Neural cell (in vitro differentiated cells): ENCODE data around the gene WDR89. TPM values are rescaled to one million over a fixed set of nuclear protein-coding genes. Genes with fewer than 3 reads are reported as not detected.

Experiments used
- H2AFZ ChIP-seq: fragments of 200-600, 300-800 bp; sonication (generic), shearing (Covaris generic); 2 replicates; pipeline ENCODE4 v1.6.0; 2014; ENCODE audit warnings: low read depth, mild to moderate bottlenecking, antibody characterized with exemption, low read length, moderate library complexity
- H3F3A ChIP-seq: fragments of 200-600 bp; shearing (Covaris generic); 2 replicates; pipeline ENCODE4 v1.6.1; 2016; ENCODE audit warnings: mild to moderate bottlenecking, moderate library complexity, mixed read lengths, antibody characterized with exemption, low read length; ENCODE audit not compliant: insufficient read depth, poor library complexity, severe bottlenecking
- H3K27ac ChIP-seq: fragments of 200-600, 300-800 bp; sonication (generic), shearing (Covaris generic); 2 replicates; pipeline ENCODE4 v1.5.1; 2014; ENCODE audit warnings: mild to moderate bottlenecking, low read length, moderate library complexity
- H3K27me3 ChIP-seq: fragments of 300-800, 200-600 bp; sonication (generic), shearing (Covaris generic); 2 replicates; pipeline ENCODE4 v1.6.0; 2014; ENCODE audit warnings: mild to moderate bottlenecking, low read depth, low read length, moderate library complexity; ENCODE audit not compliant: insufficient read depth
- H3K36me3 ChIP-seq: fragments of 300-800, 200-600 bp; sonication (generic), shearing (Covaris generic); 2 replicates; pipeline ENCODE4 v1.5.1; 2014; ENCODE audit warnings: mild to moderate bottlenecking, antibody characterized with exemption, low read length, moderate library complexity; ENCODE audit not compliant: insufficient read depth
- H3K4me2 ChIP-seq: fragments of 300-800, 200-600 bp; sonication (generic), shearing (Covaris generic); 2 replicates; pipeline ENCODE4 v1.6.0; 2014; ENCODE audit warnings: mild to moderate bottlenecking, low read length
- H3K4me3 ChIP-seq: fragments of 300-800, 200-600 bp; sonication (generic), shearing (Covaris generic); 2 replicates; pipeline ENCODE4 v1.5.1; 2014; ENCODE audit warnings: mild to moderate bottlenecking, low read length, moderate library complexity
- H3K79me2 ChIP-seq: fragments of 200-600 bp; shearing (Covaris generic); replicated peaks from 2 replicates; pipeline ENCODE4 v1.6.0; 2014; ENCODE audit warnings: mild to moderate bottlenecking, low read length, moderate library complexity; ENCODE audit not compliant: insufficient read depth
- H3K9ac ChIP-seq: fragments of 300-800, 200-600 bp; sonication (generic), shearing (Covaris generic); 2 replicates; pipeline ENCODE4 v1.6.1; 2016; ENCODE audit warnings: mild to moderate bottlenecking, low read length, mixed read lengths
- H3K9me2 ChIP-seq: fragments of 200-600 bp; shearing (Covaris generic); 2 replicates; pipeline ENCODE4 v1.6.1; 2016; ENCODE audit warnings: mild to moderate bottlenecking, low read length, mixed read lengths; ENCODE audit not compliant: insufficient read depth
- H3K9me3 ChIP-seq: fragments of 200-600, 300-800 bp; sonication (generic), shearing (Covaris generic); 2 replicates; pipeline ENCODE4 v1.6.1; 2016; ENCODE audit warnings: mild to moderate bottlenecking, mixed run types, low read length, moderate library complexity, mixed read lengths
- H4K20me1 ChIP-seq: fragments of 200-600 bp; shearing (Covaris generic); 2 replicates; pipeline ENCODE4 v1.6.1; 2016; ENCODE audit warnings: mild to moderate bottlenecking, mixed run types; ENCODE audit not compliant: insufficient read depth
- EP300 ChIP-seq: fragments of 450-650 bp; conservative IDR thresholded peaks from 2 replicates; pipeline ENCODE4 v1.6.1; 2014; ENCODE audit warnings: antibody characterized with exemption, mild to moderate bottlenecking, moderate library complexity; ENCODE audit not compliant: poor library complexity, severe bottlenecking
- EZH2 ChIP-seq: fragments of 200-600, 300-800 bp; shearing (Covaris generic), sonication (generic); IDR thresholded peaks from 2 replicates; pipeline ENCODE4 v1.6.1; 2014; ENCODE audit warnings: antibody characterized with exemption, low read length, borderline replicate concordance, mild to moderate bottlenecking; ENCODE audit not compliant: insufficient read depth, poor library complexity, severe bottlenecking
- MXI1 ChIP-seq: fragments of 450-650 bp; conservative IDR thresholded peaks from 2 replicates; pipeline ENCODE4 v1.6.1; 2014; ENCODE audit warnings: antibody characterized with exemption, mild to moderate bottlenecking; ENCODE audit not compliant: poor library complexity, severe bottlenecking
- POLR2AphosphoS5 ChIP-seq: IDR thresholded peaks from 2 replicates; pipeline ENCODE4 v1.6.1; 2012
- RAD21 ChIP-seq: fragments of 450-650 bp; conservative IDR thresholded peaks from 2 replicates; pipeline ENCODE4 v1.6.1; 2014; ENCODE audit warnings: antibody characterized with exemption, mild to moderate bottlenecking, moderate library complexity
- REST ChIP-seq: IDR thresholded peaks from 2 replicates; pipeline ENCODE4 v1.6.1; 2012; ENCODE audit warnings: borderline replicate concordance
- SMC3 ChIP-seq: fragments of 450-650 bp; conservative IDR thresholded peaks from 2 replicates; pipeline ENCODE4 v1.6.1; 2014; ENCODE audit warnings: antibody characterized with exemption, mild to moderate bottlenecking, moderate library complexity; ENCODE audit not compliant: poor library complexity
- TAF1 ChIP-seq: IDR thresholded peaks from 2 replicates; pipeline ENCODE4 v1.6.1; 2012; ENCODE audit warnings: low read depth
- polyA plus RNA-seq: library from polyadenylated mRNA; depleted of rRNA; stranded (reverse); fragments of >200 nt; gene quantifications from 2 replicates; pipeline ENCODE4 v1.2.3, GENCODE V29; 2014
- TF ChIP-seq, protein P1 (sequence below): fragments of 450-650 bp; IDR thresholded peaks from 2 replicates; pipeline ENCODE4 v1.5.1; 2014; ENCODE audit warnings: antibody characterized with exemption, mild to moderate bottlenecking, moderate library complexity; ENCODE audit not compliant: poor library complexity, severe bottlenecking

Gene WDR89
- polyA plus RNA-seq, 1 donor from 2014 or later: 15.3 TPM

DNA sequence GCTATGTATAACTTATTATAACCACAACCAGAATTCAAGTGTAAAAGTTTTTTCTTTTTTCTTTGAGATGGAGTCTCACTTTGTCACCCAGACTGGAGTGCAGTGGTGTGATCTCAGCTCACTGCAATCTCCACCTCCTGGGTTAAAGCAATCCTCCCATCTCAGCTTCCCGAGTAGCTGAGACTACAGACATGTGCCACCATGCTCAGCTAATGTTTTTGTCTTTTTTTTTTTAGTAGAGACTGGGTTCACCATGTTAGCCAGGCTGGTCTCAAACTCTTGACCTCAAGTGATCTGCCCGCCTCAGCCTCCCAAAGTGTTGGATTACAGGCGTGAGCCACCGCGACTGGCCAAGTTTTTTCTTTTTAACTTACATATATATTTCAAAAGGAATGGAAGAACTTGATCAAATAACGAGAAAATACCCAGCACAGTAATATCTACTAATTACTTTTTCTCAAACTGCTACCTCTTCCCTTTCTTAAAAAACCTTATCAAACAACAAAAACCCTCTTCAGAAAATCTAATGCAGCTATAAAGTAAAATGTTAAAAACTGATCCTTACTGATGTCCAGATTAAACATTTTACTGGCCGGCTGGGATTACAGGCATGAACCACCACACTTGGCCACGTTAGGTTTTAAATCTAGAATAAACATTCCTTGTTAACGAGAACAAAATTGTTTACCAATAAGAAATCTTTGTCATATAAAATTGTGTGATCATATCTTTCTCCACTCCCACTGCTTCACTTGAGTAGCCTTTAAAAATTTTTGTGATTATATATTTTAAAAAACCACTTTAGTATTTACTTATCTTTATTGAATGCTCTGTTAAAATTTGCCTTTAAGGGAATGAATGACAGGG, 41.3 kb upstream of the WDR89 start:
- Histone ChIP-seq H3K9ac (no peak overlapping the region), H3K27me3 (no peaks in the 10 kb centered on the region), H3K9me3 (no peaks in the 10 kb centered on the region), H3K36me3 (no peaks in the 10 kb centered on the region), H3K27ac (no peak overlapping the region), H3K79me2 (no peaks in the 10 kb centered on the region), H2AFZ (no peak overlapping the region), H3K9me2 (no peaks in the 10 kb centered on the region), H3K4me3 (no peak overlapping the region), H3K4me2 (no peak overlapping the region), H4K20me1 (no peaks in the 10 kb centered on the region), H3F3A (no peaks in the 10 kb centered on the region)
- TF ChIP-seq EP300: no peak
- TF ChIP-seq REST: no peak
- TF ChIP-seq, protein P1, sequence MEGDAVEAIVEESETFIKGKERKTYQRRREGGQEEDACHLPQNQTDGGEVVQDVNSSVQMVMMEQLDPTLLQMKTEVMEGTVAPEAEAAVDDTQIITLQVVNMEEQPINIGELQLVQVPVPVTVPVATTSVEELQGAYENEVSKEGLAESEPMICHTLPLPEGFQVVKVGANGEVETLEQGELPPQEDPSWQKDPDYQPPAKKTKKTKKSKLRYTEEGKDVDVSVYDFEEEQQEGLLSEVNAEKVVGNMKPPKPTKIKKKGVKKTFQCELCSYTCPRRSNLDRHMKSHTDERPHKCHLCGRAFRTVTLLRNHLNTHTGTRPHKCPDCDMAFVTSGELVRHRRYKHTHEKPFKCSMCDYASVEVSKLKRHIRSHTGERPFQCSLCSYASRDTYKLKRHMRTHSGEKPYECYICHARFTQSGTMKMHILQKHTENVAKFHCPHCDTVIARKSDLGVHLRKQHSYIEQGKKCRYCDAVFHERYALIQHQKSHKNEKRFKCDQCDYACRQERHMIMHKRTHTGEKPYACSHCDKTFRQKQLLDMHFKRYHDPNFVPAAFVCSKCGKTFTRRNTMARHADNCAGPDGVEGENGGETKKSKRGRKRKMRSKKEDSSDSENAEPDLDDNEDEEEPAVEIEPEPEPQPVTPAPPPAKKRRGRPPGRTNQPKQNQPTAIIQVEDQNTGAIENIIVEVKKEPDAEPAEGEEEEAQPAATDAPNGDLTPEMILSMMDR: no peak
- no peak for TF ChIP-seq RAD21
- TF ChIP-seq SMC3: no peak
- no peak for TF ChIP-seq EZH2
- TF ChIP-seq MXI1: no peak
- TF ChIP-seq TAF1: no peak
- TF ChIP-seq POLR2AphosphoS5: no peak

DNA sequence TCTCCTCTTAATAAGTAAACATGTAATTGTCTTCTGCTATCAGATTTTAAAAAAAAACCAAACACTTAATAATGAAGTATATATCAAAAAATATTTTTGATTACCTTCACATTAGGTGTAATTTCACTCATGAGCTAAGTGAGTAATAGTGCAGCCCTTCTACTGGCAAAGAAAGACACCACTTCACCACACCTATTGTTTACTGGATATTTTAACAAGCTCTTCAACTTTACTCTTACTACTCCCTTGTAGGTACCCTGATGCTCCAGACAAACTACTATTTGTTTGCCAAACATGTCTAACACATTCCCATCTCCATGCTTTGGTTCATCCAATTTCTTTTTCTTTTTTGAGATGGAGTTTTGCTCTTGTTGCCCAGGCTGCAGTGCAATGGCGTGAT, 36.9 kb upstream of the WDR89 start:
- TF ChIP-seq EZH2 (no peak), RAD21 (no peak), TAF1 (no peak), MXI1 (no peak), POLR2AphosphoS5 (no peak), SMC3 (no peak), EP300 (no peak), REST (no peak)
- TF ChIP-seq, protein P1: no peak
- H2AFZ ChIP-seq: no peak overlapping the region
- no peak overlapping the region for H3K4me2 ChIP-seq
- no peak overlapping the region for H3K27ac ChIP-seq
- H3K9me2 ChIP-seq: no peaks in the 10 kb centered on the region
- no peaks in the 10 kb centered on the region for H3K36me3 ChIP-seq
- H3K79me2 ChIP-seq: no peaks in the 10 kb centered on the region
- H3F3A ChIP-seq: no peaks in the 10 kb centered on the region
- H3K9ac ChIP-seq: no peak overlapping the region
- H3K27me3 ChIP-seq: no peaks in the 10 kb centered on the region
- no peak overlapping the region for H3K4me3 ChIP-seq
- H4K20me1 ChIP-seq: no peaks in the 10 kb centered on the region
- no peaks in the 10 kb centered on the region for H3K9me3 ChIP-seq
